Measurements from ENCODE around the gene SGMS1.

GRCh38 chr10:50515420-50515819 lies 108.3 kb downstream of the SGMS1 start:
- no peak for TF ChIP-seq SIN3A (IDR thresholded peaks at IDR 0.05; ENCODE audit: borderline replicate concordance, low read depth, low read length)
- TF ChIP-seq RAD21 (IDR thresholded peaks at IDR 0.05; ENCODE audit: low read length), result no peak
- no peak for TF ChIP-seq MXI1 (IDR thresholded peaks at IDR 0.05; ENCODE audit: low read depth, low read length)
- TF ChIP-seq SMC3 (IDR thresholded peaks at IDR 0.05; ENCODE audit: low read depth, low read length), result no peak
- no peak for TF ChIP-seq CTCF (IDR thresholded peaks at IDR 0.05)
- TF ChIP-seq EP300 (IDR thresholded peaks at IDR 0.05; ENCODE audit: borderline replicate concordance in 1 of 2, low read depth in 1 of 2, low read length in 1 of 2), result no peak
- TF ChIP-seq NRF1 (IDR thresholded peaks at IDR 0.05; ENCODE audit: low read depth, low read length), result no peak
- TF ChIP-seq POLR2AphosphoS5 (IDR thresholded peaks at IDR 0.05; ENCODE audit: low read depth, low read length), result no peak
- TF ChIP-seq GATA2 (CRISPR knock-in tag; IDR thresholded peaks at IDR 0.05), result no peak
- no peak for TF ChIP-seq JUND (IDR thresholded peaks at IDR 0.05)
- TF ChIP-seq MAX (IDR thresholded peaks at IDR 0.05; ENCODE audit: low read depth), result no peak
- TF ChIP-seq FOXM1 (IDR thresholded peaks at IDR 0.05; ENCODE audit: low read depth), result no peak
- TF ChIP-seq YY1 (IDR thresholded peaks at IDR 0.05; ENCODE audit: low read depth), result no peak
